ENCODE measurements around the gene NRCAM. TPM values are rescaled to one million over a fixed set of nuclear protein-coding genes. Genes with fewer than 3 reads are reported as not detected.

The NRCAM gene
- total RNA-seq, 4 donors from 2014 or later: 10.1 to 19.5 (median 13.0) TPM

GRCh38 chr7:108101759-108102158 is 354.5 kb downstream of the NRCAM start:
- no peak overlapping the region for H3K4me3 ChIP-seq (replicated peaks in 1 of 3)
- H3K36me3 ChIP-seq: no peaks in the 10 kb centered on the region
- H3K27ac ChIP-seq: no peak overlapping the region
- H3K9me3 ChIP-seq: no peaks in the 10 kb centered on the region
- WGBS, 2 donors: 95 to 97% methylated on average over 3 of the region's 3 CpGs
- H3K27me3 ChIP-seq: no peaks in the 10 kb centered on the region
- H3K4me1 ChIP-seq: no peaks in the 10 kb centered on the region
- intact Hi-C loops (cut with DNase I): no loop called here
- DNase-seq: no peak
- no peak for TF ChIP-seq POLR2A (IDR thresholded peaks at IDR 0.05)
- no peak for TF ChIP-seq CTCF (IDR thresholded peaks at IDR 0.05)

- intact Hi-C loops (cut with DNase I): no loop called here
Observed at GRCh38 chr7:108099713-108100112, 356.5 kb downstream of the NRCAM start.

GRCh38 chr7:108097703-108098102 is 358.5 kb downstream of the NRCAM start:
- WGBS, 2 donors: 71 to 74% methylated on average over 7 of the region's 7 CpGs
- no peak overlapping the region for H3K4me3 ChIP-seq (replicated peaks in 1 of 3)
- H3K36me3 ChIP-seq: no peaks in the 10 kb centered on the region
- no peaks in the 10 kb centered on the region for H3K27me3 ChIP-seq
- no peak for TF ChIP-seq POLR2A (IDR thresholded peaks at IDR 0.05)
- peak in 5 of 6 experiments; percentile 29 to 59 (median 52) for TF ChIP-seq CTCF (IDR thresholded peaks at IDR 0.05)
- H3K9me3 ChIP-seq: no peaks in the 10 kb centered on the region
- H3K27ac ChIP-seq: no peak overlapping the region
- intact Hi-C loops (cut with DNase I): no loop called here
- H3K4me1 ChIP-seq: peaks cover 10 to 11% of the 10 kb centered on the region in 2 donors
- DNase-seq: peak; percentile 10 to 28

More at GRCh38 chr7:108099713-108100112, 356.5 kb downstream of the NRCAM start:
- H3K27me3 ChIP-seq: no peaks in the 10 kb centered on the region
- no peak for TF ChIP-seq POLR2A (IDR thresholded peaks at IDR 0.05)
- TF ChIP-seq CTCF (IDR thresholded peaks at IDR 0.05): no peak
- WGBS, 2 donors: 76 to 85% methylated on average over 1 of the region's 1 CpG
- no peak for DNase-seq
- H3K36me3 ChIP-seq: no peaks in the 10 kb centered on the region
- no peaks in the 10 kb centered on the region for H3K9me3 ChIP-seq
- peaks cover 6 to 10% of the 10 kb centered on the region in 2 donors for H3K4me1 ChIP-seq
- no peak overlapping the region for H3K27ac ChIP-seq
- no peak overlapping the region for H3K4me3 ChIP-seq (replicated peaks in 1 of 3)

Other genes starting within 250 kb of the NRCAM start
- gene PNPLA8, start 69.7 kb upstream of the NRCAM start, total RNA-seq: 10 to 100 TPM; 42.9 to 62.1 (median 47.2) TPM
- gene THAP5, start 113.3 kb upstream of the NRCAM start, total RNA-seq: 10 to 100 TPM; 32.2 to 48.3 (median 38.9) TPM
- 100 to 1,000 TPM in 1 of 4 donors, 10 to 100 TPM in 3; 68.4 to 105 (median 92.0) TPM for gene DNAJB9, start 113.4 kb upstream of the NRCAM start, total RNA-seq